ENCODE measurements around the gene SHISA7.

DNA sequence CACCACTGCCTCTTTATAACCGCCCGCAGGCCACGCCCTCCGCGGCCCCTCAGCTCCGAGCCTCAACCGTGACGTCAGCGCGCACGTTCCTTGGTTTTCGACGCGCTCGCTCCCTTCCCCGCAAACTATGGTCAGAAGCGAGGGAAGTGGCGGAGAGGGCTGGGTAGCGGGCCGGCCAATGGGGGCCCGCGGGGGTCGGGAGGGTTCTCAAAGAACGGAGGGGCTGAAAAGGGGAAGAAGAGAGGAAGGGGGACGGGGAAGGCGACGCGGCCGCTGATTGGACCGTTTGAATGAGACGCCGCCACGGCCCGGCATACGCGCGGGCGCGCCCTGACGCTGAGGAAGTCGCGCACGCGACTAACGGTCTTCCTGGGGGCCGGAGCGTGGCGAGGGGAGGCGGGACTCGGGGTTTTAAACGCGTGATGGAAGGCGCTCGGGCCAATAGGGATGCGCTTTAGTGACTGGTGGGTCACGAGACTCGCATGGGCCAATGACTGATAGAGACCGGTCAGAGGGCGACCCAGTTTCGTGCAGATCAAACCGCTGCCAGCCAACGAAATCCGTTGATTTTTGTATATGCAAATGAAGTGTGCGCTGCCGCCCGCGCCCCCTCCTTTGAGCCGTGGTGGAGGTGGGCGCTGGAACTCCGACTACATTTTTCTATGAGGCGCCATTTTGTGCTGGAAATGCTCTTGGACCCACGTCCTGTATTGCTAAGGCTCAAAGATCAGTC lies 35.1 kb downstream of the SHISA7 start:
- TF ChIP-seq, protein P1, sequence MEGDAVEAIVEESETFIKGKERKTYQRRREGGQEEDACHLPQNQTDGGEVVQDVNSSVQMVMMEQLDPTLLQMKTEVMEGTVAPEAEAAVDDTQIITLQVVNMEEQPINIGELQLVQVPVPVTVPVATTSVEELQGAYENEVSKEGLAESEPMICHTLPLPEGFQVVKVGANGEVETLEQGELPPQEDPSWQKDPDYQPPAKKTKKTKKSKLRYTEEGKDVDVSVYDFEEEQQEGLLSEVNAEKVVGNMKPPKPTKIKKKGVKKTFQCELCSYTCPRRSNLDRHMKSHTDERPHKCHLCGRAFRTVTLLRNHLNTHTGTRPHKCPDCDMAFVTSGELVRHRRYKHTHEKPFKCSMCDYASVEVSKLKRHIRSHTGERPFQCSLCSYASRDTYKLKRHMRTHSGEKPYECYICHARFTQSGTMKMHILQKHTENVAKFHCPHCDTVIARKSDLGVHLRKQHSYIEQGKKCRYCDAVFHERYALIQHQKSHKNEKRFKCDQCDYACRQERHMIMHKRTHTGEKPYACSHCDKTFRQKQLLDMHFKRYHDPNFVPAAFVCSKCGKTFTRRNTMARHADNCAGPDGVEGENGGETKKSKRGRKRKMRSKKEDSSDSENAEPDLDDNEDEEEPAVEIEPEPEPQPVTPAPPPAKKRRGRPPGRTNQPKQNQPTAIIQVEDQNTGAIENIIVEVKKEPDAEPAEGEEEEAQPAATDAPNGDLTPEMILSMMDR (conservative IDR thresholded peaks at IDR 0.05; ENCODE audit: low read length) = no peak
- no peak for TF ChIP-seq EZH2phosphoT487 (IDR thresholded peaks at IDR 0.05; ENCODE audit: borderline replicate concordance, low read depth, low read length)
